ENCODE measurements around the gene KCNB1.
"Not testable (repeated sequence)": the region's sequence is repeated elsewhere in the genome, so short reads cannot be mapped to it uniquely, and the experiment has no call there.

Gene KCNB1

GRCh38 chr20:49430320-49430719, 52.1 kb downstream of the KCNB1 start:
- DNase-seq = no peak

- DNase-seq = no peak
These were observed 54.5 kb downstream of the KCNB1 start for GRCh38 chr20:49427751-49428518.

- DNase-seq = no peak
These were observed 55.6 kb downstream of the KCNB1 start for GRCh38 chr20:49426873-49427272.

- DNase-seq = no peak
These were observed 56.1 kb downstream of the KCNB1 start for GRCh38 chr20:49426395-49426794.

- no peak for DNase-seq
These were observed 57.9 kb downstream of the KCNB1 start for GRCh38 chr20:49424536-49424935.

- no peak for DNase-seq
These were observed 60.3 kb downstream of the KCNB1 start for GRCh38 chr20:49422161-49422560.

- DNase-seq = no peak
These were observed 61.6 kb downstream of the KCNB1 start for GRCh38 chr20:49420811-49421295.

- DNase-seq = no peak
These were observed 62.2 kb downstream of the KCNB1 start for GRCh38 chr20:49420292-49420691.

- no peak for DNase-seq
These were observed 62.7 kb downstream of the KCNB1 start for GRCh38 chr20:49419785-49420184.

GRCh38 chr20:49418809-49419208, 63.7 kb downstream of the KCNB1 start:
- no peak for DNase-seq

GRCh38 chr20:49417843-49418555, 64.5 kb downstream of the KCNB1 start:
- DNase-seq = no peak

GRCh38 chr20:49415668-49416044, 66.8 kb downstream of the KCNB1 start:
- DNase-seq = no peak

GRCh38 chr20:49415005-49415667, 67.3 kb downstream of the KCNB1 start:
- no peak for DNase-seq

- DNase-seq = no peak
These were observed 68.8 kb downstream of the KCNB1 start for GRCh38 chr20:49413677-49414076.

GRCh38 chr20:49412953-49413352, 69.5 kb downstream of the KCNB1 start:
- DNase-seq = no peak

GRCh38 chr20:49412254-49412653, 70.2 kb downstream of the KCNB1 start:
- DNase-seq = no peak

- DNase-seq = no peak
These were observed 71.1 kb downstream of the KCNB1 start for GRCh38 chr20:49411221-49411925.

GRCh38 chr20:49409975-49410621, 72.4 kb downstream of the KCNB1 start:
- not testable (repeated sequence) for DNase-seq

GRCh38 chr20:49409302-49409974, 73.0 kb downstream of the KCNB1 start:
- DNase-seq = no peak

- no peak for DNase-seq
These were observed 73.9 kb downstream of the KCNB1 start for GRCh38 chr20:49408509-49409104.

- no peak for DNase-seq
These were observed 75.8 kb downstream of the KCNB1 start for GRCh38 chr20:49406666-49407065.

GRCh38 chr20:49405696-49406095, 76.8 kb downstream of the KCNB1 start:
- DNase-seq = no peak
